ENCODE measurements around the gene FIGNL1.

FIGNL1 gene, protein sequence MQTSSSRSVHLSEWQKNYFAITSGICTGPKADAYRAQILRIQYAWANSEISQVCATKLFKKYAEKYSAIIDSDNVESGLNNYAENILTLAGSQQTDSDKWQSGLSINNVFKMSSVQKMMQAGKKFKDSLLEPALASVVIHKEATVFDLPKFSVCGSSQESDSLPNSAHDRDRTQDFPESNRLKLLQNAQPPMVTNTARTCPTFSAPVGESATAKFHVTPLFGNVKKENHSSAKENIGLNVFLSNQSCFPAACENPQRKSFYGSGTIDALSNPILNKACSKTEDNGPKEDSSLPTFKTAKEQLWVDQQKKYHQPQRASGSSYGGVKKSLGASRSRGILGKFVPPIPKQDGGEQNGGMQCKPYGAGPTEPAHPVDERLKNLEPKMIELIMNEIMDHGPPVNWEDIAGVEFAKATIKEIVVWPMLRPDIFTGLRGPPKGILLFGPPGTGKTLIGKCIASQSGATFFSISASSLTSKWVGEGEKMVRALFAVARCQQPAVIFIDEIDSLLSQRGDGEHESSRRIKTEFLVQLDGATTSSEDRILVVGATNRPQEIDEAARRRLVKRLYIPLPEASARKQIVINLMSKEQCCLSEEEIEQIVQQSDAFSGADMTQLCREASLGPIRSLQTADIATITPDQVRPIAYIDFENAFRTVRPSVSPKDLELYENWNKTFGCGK

GRCh38 chr7:50449881-50450589 lies at the start of gene FIGNL1:
Gene FIGNL1, minus strand, starts transcription at chr7:50450350. Its CDS starts 3,063 bp downstream, at chr7:50447287.
- peak; percentile 45 for DNase-seq (ENCODE audit: low spot score)

DNA sequence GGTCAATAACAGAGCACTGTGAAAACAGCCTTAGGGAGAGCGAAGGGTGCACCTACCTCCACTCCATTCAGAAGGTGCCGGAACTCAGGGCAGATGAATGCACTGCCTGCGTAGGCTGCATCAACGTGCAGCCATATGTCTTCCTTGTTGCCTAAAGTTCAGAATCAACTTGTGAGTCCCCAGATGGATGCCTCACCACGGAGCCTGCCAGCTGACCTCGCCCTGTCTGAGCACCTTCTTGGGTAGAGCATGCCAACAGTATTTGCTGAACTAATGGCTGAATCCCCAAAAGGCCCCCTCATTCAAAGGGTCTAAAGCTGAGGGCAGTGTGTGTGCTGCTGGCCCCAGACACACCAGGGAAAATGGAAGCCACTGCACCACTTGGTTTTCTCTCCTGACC lies 48.9 kb upstream of the FIGNL1 start:
- DNase-seq (ENCODE audit: low spot score) = no peak

GRCh38 chr7:50497968-50498367 lies 47.8 kb upstream of the FIGNL1 start:
- no peak for DNase-seq (ENCODE audit: low spot score)

GRCh38 chr7:50497068-50497642 lies 47.0 kb upstream of the FIGNL1 start:
- no peak for DNase-seq (ENCODE audit: low spot score)

DNA sequence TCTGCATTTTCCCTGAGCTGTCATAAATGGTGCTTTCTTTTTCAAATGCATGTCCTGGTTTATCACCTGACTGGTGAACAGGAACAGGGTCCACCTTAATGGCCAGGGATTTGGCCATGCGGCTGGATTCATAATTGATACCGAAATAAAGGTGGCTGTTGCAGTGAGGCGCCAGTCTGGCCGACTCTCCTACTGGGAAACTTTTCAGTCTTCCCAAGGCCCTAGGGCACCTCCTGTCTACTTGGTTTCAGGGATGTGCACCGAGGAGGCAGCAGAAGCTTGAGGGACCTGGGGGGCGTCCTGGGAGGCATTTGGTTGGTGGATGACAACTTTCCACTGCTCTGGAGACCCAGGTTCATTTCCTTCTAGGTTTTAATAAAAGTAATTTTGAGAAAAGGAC lies 46.4 kb upstream of the FIGNL1 start:
- no peak for DNase-seq (ENCODE audit: low spot score)

DNA sequence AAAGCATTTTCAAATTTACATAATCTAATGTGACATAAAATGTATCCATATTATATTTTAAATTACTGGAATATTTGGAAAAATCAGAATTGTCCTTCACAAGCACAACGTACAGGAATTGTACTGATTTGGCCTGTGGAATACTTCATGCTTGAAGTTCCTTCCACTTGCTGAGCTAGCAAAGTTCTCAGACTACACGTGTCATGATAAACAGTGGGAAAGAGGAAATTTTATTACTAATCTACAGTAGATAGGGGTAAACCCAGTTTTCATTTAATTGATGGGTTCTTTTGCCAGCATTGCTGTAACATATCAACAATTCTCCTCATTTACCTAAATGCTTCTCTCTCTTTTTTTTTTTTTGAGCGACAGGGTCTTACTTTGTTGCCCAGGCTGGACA lies 45.6 kb upstream of the FIGNL1 start:
- DNase-seq (ENCODE audit: low spot score) = no peak

GRCh38 chr7:50492770-50493519 lies 42.8 kb upstream of the FIGNL1 start:
- no peak for DNase-seq (ENCODE audit: low spot score)

- no peak for DNase-seq (ENCODE audit: low spot score)
Observed at GRCh38 chr7:50491943-50492342, 41.8 kb upstream of the FIGNL1 start.

DNA sequence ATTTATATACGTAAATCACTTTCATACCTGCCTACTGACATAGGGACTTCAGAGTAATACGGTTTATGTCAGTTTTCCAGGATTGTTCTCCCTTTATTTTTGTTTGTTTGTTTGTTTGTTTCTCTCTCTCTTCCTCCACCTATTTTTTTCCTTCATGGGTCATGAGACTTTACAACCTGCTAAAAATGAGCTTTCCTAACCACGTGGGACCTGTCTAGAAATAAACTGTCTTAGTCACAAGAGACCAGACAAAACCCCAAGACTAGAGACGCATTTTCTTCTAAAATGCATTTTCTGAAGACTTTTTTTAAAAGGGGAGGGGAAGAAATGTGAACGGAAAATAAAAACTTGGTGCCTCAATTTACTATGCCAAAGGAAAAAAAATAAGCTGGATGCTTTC lies 41.1 kb upstream of the FIGNL1 start:
- DNase-seq (ENCODE audit: low spot score) = no peak

DNA sequence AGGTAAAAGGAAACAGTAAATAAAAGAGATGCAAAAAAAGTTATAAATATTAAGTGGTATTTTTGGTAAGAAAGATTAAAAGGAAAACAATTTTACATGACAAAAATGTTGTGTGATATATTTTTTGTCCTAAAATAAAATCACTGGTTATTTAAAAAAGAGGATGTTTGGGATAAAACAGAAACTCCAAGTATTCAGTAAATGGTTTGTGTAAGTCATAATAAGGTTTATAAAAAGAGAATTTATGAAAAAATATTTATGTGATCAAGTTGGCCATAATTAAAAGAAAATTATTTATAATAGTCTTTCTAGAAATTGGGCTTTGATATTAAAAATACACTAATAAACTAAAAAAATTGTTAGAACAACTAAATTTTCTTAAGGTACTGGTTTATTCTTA lies 38.2 kb upstream of the FIGNL1 start:
- DNase-seq (ENCODE audit: low spot score) = no peak

GRCh38 chr7:50486512-50486911 lies 36.4 kb upstream of the FIGNL1 start:
- no peak for DNase-seq (ENCODE audit: low spot score)

GRCh38 chr7:50481867-50482266 lies 31.7 kb upstream of the FIGNL1 start:
- no peak for DNase-seq (ENCODE audit: low spot score)

- DNase-seq (ENCODE audit: low spot score) = no peak
Observed at GRCh38 chr7:50480797-50481196, 30.6 kb upstream of the FIGNL1 start.

DNA sequence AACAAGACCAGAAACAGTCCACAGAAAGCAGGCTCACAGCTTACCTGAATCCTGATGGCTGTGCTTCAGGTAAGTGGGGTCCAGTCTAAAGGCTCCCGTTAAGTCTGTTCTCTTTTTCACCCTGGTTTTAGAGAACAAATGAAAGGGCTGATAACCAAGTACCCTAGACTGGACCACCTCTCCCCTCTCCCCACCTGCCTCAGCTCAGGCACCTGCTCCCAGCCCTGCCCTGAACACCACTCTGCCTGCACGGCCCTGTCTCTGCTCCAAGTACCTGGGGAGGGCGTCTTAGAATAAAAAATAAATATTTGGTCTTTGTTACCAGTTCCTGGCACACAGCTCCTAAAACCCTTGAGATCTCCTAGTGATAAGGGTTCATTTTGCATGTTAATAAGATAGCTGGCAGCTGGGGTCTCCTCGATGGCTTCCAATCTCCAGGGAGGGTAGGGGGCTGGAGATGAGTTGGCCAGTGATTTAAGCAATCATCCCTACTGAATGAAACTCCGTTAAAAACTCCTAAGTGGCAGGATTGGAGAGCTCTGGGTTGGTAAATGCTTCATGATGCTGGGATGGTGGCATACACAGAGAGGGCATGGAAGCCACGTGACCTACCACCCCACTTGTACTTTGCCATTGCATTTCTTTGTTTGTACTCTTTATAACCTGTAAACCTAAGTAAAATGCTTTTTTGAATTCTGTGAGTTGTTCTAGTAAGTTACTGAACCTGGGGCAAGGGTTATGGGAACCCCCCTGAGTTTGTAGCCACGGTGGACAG lies 29.8 kb upstream of the FIGNL1 start:
- DNase-seq (ENCODE audit: low spot score) = no peak

DNA sequence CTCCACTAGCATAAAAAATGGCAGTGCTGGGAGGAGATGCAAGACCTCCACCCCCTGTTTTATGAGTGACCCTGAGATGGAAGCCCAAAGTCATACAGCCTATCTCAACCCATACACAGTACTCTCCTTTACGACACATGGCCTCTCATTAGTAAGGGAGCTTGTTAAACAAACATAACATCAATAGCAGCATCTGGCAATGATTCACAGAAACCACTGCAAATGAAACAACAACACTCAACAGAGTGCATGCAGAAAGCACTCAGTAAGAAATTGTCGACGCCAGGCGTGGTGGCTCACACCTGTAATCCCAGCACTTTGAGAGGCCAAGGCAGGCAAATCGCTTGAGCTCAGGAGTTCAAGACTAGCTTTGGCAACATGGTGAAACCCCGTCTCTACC lies 27.5 kb upstream of the FIGNL1 start:
- DNase-seq (ENCODE audit: low spot score) = no peak

DNA sequence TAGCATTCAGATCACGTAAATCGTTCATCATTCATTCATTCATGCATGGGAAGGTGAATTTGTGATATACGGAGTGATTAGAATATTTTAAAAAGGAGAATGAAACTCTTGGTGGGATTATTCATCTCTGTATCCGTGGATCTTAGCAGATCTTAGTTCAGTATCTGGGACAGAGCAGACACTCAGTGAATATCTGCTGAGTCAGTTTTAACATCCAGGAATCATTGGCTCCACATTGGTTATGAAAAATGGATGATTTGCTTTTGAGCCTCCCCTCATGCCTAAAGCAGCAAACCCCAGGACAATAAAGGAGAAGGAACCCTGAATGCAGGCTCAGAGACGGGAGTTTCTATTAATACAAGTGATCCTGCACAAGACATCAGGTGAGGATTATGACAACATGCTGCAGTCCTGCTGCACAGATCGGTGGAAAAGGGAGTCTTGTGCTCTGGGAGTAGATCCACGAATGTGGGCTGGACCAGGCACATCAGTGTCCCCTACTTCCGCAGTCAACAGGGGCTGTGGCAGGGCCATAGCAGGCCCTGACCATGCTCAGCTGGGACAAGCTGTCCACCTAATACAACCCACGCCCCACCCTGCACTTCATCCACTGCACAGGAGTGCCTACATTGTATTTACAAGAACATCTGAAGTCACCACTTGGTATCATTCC lies 26.9 kb upstream of the FIGNL1 start:
- DNase-seq (ENCODE audit: low spot score) = no peak

DNA sequence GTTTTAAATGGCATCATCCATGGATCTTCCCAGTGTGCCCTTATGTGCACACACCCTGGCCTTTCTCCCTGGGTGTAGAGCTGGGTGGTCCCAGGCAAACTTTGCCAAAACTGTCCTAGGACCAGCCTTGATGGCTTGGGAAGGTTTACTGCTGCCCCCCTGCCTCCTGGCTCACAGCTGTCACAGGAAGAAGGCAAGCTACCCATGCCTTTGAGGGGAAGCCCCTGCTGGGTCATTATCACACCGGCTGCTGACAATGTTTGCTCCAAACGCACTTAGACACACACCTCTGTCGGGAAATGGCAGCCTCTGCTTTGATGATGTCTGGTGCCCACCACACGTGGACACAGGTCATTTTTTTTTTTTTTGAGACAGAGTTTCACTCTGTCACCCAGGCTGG lies 25.2 kb upstream of the FIGNL1 start:
- no peak for DNase-seq (ENCODE audit: low spot score)

DNA sequence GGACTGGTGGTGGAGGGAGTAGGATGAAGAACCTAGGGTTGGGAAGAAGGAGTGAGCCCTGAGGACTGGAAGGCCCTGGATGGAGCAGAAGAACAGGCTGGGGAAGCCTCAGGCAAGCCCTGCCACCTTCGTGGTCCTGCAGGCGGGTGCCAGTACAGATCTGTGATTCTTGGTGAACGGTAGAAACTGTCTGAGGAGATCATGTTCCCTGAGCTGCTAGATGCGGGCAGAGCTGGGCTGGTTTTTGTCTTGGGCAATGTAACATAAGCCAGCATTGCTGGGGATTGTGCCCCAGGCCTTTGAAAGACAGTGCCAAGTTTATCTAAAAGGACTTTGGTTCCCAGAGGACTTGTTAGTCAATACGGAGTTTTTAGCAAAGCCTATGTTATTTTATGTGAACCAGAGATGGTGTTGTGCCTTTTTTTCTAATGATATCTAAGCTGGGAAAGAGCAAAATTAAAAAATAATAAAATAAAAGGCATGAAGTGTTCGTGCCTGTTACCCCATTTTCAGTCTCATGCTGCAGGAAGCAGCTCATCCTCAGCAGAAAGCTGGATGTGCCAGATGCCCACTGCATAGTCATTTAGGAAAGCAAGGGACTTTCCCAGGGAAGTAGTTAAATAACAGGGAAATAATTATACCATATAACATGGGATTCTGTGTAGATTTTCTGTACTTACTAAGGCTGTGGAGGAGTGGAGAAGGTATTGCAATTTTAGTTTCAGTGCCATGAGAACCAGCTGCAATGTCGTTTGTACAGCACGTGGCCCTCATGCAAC lies 24.4 kb upstream of the FIGNL1 start:
- no peak for DNase-seq (ENCODE audit: low spot score)

GRCh38 chr7:50473531-50473930 lies 23.4 kb upstream of the FIGNL1 start:
- DNase-seq (ENCODE audit: low spot score) = peak; percentile 6

DNA sequence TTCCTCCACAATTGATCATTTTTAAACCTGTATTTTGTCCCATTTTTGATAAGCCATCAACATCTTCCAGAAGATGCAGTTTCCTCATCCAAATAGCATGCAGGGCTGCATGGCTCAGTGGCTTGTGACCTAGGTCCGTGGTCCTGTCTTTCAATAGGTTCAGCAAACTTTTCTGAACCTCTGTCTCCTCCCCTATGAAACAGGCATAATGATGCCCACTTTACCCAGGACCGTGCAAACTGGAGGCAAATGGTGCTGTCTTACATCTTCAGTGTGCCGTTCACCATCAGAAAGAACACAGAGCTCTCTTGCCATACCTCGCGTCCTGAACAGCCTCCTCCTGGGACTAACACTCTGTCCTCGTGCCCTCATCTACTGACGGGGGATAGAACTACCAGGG lies 22.3 kb upstream of the FIGNL1 start:
- no peak for DNase-seq (ENCODE audit: low spot score)

Measured in pons (tissue), 1 donor.